ENCODE measurements around the gene MALAT1. TPM values are rescaled to one million over a fixed set of nuclear protein-coding genes. Genes with fewer than 3 reads are reported as not detected.
"Not testable (repeated sequence)": the region's sequence is repeated elsewhere in the genome, so short reads cannot be mapped to it uniquely, and the experiment has no call there.

The MALAT1 gene
- total and polyA plus RNA-seq, 2 donors, result 682 to 3,158 TPM

DNA sequence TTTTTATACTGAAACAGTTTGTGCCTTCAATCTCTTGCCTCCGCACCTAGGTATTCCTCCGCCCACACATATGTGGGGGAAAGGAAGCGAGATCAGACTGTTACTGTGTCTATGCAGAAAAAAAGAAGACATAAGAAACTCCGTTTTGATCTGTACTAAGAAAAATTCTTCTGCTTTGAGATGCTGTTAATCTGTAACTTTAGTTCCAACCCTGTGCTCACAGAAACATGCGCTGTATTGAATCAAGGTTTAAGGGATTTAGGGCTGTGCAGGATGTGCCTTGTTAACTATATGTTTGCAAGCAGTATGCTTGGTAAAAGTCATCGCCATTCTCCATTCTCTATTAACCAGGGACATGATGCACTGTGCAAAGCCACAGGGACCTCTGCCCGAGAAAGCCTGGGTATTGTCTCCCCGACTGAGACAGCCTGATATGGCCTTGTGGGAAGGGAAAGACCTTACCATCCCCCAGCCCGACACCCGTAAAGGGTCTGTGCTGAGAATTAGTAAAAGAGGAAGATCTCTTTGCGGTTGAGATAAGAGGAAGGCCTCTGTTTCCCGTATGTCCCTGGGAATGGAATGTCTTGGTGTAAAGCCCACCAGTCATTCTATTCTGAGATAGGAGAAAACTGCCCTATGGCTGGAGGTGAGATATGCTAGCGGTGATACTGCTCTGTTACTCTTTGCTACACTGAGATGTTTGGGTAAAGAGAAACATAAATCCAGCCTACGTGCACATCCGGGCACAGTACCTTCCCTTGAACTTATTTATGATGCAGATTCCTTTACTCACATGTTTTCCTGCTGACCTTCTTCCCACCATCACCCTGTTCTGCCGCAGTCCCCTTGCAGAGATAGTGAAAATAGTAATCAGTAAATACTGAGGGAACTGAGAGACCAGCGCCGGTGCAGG lies 24.1 kb downstream of the MALAT1 start:
- H3K4me1 ChIP-seq (ENCODE audit: control insufficient read depth in 2 of 2, insufficient read depth in 2 of 2, low read length in 2 of 2), result peaks cover 21 to 44% of the 10 kb centered on the region in 2 donors

DNA sequence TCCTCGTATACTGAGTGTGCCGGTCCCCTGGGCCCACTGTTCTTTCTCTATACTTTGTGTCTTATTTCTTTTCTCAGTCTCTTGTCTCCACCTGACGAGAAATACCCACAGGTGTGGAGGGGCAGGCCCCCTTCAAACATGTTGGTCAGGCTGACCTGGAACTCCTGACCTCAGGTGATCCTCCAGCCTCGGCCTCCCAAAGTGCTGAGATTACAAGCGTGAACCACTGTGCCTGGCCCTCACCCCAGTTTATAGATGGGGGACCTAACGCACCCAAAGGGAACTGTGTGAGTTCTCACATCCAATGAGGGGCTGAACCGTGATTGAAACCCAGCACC lies 24.8 kb downstream of the MALAT1 start:
- not testable (repeated sequence) for DNase-seq (ENCODE audit: low read depth in 6 of 9, low spot score in 9 of 9); H3K4me3 ChIP-seq (ENCODE audit: low read length in 2 of 2); H3K27me3 ChIP-seq (ENCODE audit: control insufficient read depth in 2 of 2, insufficient read depth in 1 of 2, low read length in 1 of 2); H3K9me3 ChIP-seq (ENCODE audit: control insufficient read depth in 2 of 2, insufficient read depth in 1 of 2, low read length in 1 of 2)
- H3K27ac ChIP-seq (ENCODE audit: low read depth in 1 of 2, low read length in 1 of 2), result peak overlapping the region; percentile 81 to 91
- 72% methylated on average over 7 of the region's 7 CpGs for WGBS
- H3K36me3 ChIP-seq (ENCODE audit: control insufficient read depth in 2 of 2, insufficient read depth in 2 of 2, low read length in 1 of 2), result peaks cover 9 to 13% of the 10 kb centered on the region in 2 donors
- H3K4me1 ChIP-seq (ENCODE audit: control insufficient read depth in 2 of 2, insufficient read depth in 2 of 2, low read length in 2 of 2), result peaks cover 21 to 44% of the 10 kb centered on the region in 2 donors

More for the DNA sequence above, 24.1 kb downstream of the MALAT1 start:
- not testable (repeated sequence) for H3K9me3 ChIP-seq (ENCODE audit: control insufficient read depth in 2 of 2, insufficient read depth in 1 of 2, low read length in 1 of 2); H3K27me3 ChIP-seq (ENCODE audit: control insufficient read depth in 2 of 2, insufficient read depth in 1 of 2, low read length in 1 of 2)
- H3K36me3 ChIP-seq (ENCODE audit: control insufficient read depth in 2 of 2, insufficient read depth in 2 of 2, low read length in 1 of 2), result peaks cover 9 to 13% of the 10 kb centered on the region in 2 donors
- peak overlapping the region; percentile 3 to 26 for H3K4me3 ChIP-seq (ENCODE audit: low read length in 2 of 2)
- DNase-seq (ENCODE audit: low read depth in 6 of 9, low spot score in 9 of 9), result peak in 5 of 9 donors; percentile 30 to 80 (median 56)
- peak overlapping the region; percentile 81 to 91 for H3K27ac ChIP-seq (ENCODE audit: low read depth in 1 of 2, low read length in 1 of 2)
- 12% methylated on average over 18 of the region's 18 CpGs for WGBS

DNA sequence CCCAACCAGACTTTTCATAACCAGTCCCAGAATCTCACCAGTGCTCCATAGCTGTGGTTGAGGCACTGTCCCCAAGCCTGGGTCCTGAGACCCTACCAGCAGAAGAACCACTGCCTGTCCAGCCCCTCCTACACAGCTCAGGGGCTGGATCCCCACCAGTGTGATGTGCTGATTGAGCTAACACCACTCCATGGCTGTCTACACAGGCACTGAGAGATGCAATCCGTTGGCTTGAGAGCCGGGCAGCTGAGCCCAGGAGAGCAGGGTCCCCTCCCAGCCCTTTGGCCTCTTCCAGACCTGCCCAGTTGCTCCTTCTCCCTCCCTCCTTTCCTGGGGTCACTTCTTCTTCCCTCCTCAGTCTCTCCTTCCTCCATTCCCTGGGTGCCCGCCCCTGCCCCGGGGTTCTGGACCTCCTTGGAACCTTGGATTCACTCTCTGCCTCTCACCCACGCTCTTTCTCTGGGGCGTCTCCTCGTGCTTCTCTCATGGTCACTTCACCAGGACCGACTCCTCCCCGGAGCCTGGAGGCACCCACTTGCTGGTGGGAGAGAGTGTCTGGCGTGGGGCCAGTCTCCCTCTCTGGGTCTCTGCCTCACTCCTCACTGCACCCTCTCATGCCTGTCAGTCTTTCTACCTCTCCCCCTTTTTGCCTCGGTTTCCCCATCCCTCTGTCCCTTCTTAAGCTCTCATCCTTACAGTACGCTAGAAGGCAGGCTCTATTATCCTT lies 25.3 kb downstream of the MALAT1 start:
- peak overlapping the region; percentile 4 to 47 for H3K4me3 ChIP-seq (ENCODE audit: low read length in 2 of 2)
- H3K36me3 ChIP-seq (ENCODE audit: control insufficient read depth in 2 of 2, insufficient read depth in 2 of 2, low read length in 1 of 2), result peaks cover 13 to 16% of the 10 kb centered on the region in 2 donors
- DNase-seq (ENCODE audit: low read depth in 6 of 9, low spot score in 9 of 9), result no peak
- WGBS, result 73% methylated on average over 12 of the region's 12 CpGs
- H3K27me3 ChIP-seq (ENCODE audit: control insufficient read depth in 2 of 2, insufficient read depth in 1 of 2, low read length in 1 of 2), result no peaks in the 10 kb centered on the region
- peaks cover 22 to 46% of the 10 kb centered on the region in 2 donors for H3K4me1 ChIP-seq (ENCODE audit: control insufficient read depth in 2 of 2, insufficient read depth in 2 of 2, low read length in 2 of 2)
- H3K9me3 ChIP-seq (ENCODE audit: control insufficient read depth in 2 of 2, insufficient read depth in 1 of 2, low read length in 1 of 2), result no peaks in the 10 kb centered on the region
- peak overlapping the region; percentile 81 to 91 for H3K27ac ChIP-seq (ENCODE audit: low read depth in 1 of 2, low read length in 1 of 2)

DNA sequence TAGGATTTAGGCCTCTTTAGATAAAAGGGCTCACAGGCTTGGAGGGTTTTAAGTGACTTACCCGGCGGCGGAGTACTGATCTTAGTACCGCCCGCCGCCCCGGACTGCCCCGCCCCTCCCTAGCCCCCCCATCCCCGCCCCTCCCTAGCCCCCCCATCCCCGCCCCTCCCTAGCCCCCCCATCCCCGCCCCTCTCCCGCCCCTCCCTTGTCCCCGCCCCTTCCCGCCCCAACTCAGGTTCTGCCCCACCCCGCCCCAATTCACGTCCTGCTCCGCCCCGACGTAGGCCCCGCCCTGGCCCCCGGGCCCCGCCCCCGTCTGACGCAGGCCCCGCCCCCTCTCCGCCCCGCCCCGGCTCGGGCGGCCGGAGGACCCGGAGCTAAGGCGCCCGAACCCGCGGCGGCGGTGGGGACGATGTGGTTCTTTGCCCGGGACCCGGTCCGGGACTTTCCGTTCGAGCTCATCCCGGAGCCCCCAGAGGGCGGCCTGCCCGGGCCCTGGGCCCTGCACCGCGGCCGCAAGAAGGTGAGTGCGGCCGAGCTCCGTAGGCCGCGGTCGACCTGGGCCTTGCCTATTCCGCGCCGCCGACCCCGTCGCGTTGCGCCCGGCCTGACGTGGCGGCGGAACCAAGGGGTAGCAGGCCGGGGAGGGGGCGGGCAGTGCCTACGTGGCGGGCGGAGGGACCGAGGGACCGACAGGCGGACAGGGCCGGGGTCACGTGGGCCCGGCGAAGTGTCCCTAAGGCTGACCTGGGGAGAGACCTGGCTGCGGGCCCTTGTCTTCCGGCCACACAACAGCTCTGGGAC lies 26.1 kb downstream of the MALAT1 start, which contains the start of gene SCYL1:
Gene SCYL1, plus strand, starts transcription at position 343 of the 805 bp plus-strand sequence. Its CDS starts 71 bp downstream, at position 414.
- no peaks in the 10 kb centered on the region for H3K9me3 ChIP-seq (ENCODE audit: control insufficient read depth in 2 of 2, insufficient read depth in 1 of 2, low read length in 1 of 2)
- under 1% methylated on average over 81 of the region's 82 CpGs for WGBS
- peaks cover 27 to 54% of the 10 kb centered on the region in 2 donors for H3K4me1 ChIP-seq (ENCODE audit: control insufficient read depth in 2 of 2, insufficient read depth in 2 of 2, low read length in 2 of 2)
- H3K36me3 ChIP-seq (ENCODE audit: control insufficient read depth in 2 of 2, insufficient read depth in 2 of 2, low read length in 1 of 2), result peaks cover 19 to 21% of the 10 kb centered on the region in 2 donors
- peak in 5 of 9 donors; percentile 59 to 85 (median 68) for DNase-seq (ENCODE audit: low read depth in 6 of 9, low spot score in 9 of 9)
- no peaks in the 10 kb centered on the region for H3K27me3 ChIP-seq (ENCODE audit: control insufficient read depth in 2 of 2, insufficient read depth in 1 of 2, low read length in 1 of 2)
- peak within 1 kb of the TSS; percentile 68 to 98 for H3K4me3 ChIP-seq (ENCODE audit: low read length in 2 of 2)
- H3K27ac ChIP-seq (ENCODE audit: low read depth in 1 of 2, low read length in 1 of 2), result peak within 1 kb of the TSS; percentile 81 to 91

DNA sequence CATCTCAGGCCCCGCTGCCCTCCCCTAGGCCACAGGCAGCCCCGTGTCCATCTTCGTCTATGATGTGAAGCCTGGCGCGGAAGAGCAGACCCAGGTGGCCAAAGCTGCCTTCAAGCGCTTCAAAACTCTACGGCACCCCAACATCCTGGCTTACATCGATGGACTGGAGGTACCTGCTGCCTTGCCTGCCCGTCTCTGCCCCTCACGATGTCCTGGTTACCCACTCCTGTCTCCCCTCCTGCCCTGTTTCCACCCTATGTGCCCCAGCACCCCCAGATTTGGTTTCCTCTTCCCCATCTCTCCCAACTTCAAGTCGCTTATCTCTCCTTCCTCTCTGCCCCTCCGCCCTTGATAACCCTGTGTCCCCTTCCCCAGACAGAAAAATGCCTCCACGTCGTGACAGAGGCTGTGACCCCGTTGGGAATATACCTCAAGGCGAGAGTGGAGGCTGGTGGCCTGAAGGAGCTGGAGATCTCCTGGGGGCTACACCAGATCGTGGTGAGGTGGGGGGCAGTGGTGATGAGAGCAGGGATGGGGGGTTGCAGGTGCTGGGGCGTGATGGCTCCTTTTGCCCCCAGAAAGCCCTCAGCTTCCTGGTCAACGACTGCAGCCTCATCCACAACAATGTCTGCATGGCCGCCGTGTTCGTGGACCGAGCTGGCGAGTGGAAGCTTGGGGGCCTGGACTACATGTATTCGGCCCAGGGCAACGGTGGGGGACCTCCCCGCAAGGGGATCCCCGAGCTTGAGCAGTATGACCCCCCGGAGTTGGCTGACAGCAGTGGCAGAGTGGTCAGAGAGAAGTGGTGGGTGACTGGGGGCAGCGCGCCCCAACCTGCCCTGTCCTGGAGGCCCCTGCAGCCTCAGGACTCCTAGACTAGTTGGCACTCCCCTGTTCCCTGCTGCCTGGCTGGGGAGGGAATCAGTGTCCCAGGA lies 27.0 kb downstream of the MALAT1 start:
- WGBS, result 54% methylated on average over 31 of the region's 31 CpGs
- H3K4me1 ChIP-seq (ENCODE audit: control insufficient read depth in 2 of 2, insufficient read depth in 2 of 2, low read length in 2 of 2), result peaks cover 29 to 57% of the 10 kb centered on the region in 2 donors
- H3K36me3 ChIP-seq (ENCODE audit: control insufficient read depth in 2 of 2, insufficient read depth in 2 of 2, low read length in 1 of 2), result peaks cover 28 to 29% of the 10 kb centered on the region in 2 donors
- no peaks in the 10 kb centered on the region for H3K27me3 ChIP-seq (ENCODE audit: control insufficient read depth in 2 of 2, insufficient read depth in 1 of 2, low read length in 1 of 2)
- no peaks in the 10 kb centered on the region for H3K9me3 ChIP-seq (ENCODE audit: control insufficient read depth in 2 of 2, insufficient read depth in 1 of 2, low read length in 1 of 2)
- peak overlapping the region; percentile 10 to 33 for H3K27ac ChIP-seq (ENCODE audit: low read depth in 1 of 2, low read length in 1 of 2)
- peak in 2 of 9 donors; percentile 21 to 48 for DNase-seq (ENCODE audit: low read depth in 6 of 9, low spot score in 9 of 9)
- peak overlapping the region; percentile 68 to 98 for H3K4me3 ChIP-seq (ENCODE audit: low read length in 2 of 2)

GRCh38 chr11:65526744-65527143 lies 27.9 kb downstream of the MALAT1 start:
- H3K4me1 ChIP-seq (ENCODE audit: control insufficient read depth in 2 of 2, insufficient read depth in 2 of 2, low read length in 2 of 2), result peaks cover 29 to 54% of the 10 kb centered on the region in 2 donors
- 96% methylated on average over 8 of the region's 8 CpGs for WGBS
- H3K36me3 ChIP-seq (ENCODE audit: control insufficient read depth in 2 of 2, insufficient read depth in 2 of 2, low read length in 1 of 2), result peaks cover 37 to 39% of the 10 kb centered on the region in 2 donors
- no peaks in the 10 kb centered on the region for H3K9me3 ChIP-seq (ENCODE audit: control insufficient read depth in 2 of 2, insufficient read depth in 1 of 2, low read length in 1 of 2)
- no peak overlapping the region for H3K27ac ChIP-seq (ENCODE audit: low read depth in 1 of 2, low read length in 1 of 2)
- no peak for DNase-seq (ENCODE audit: low read depth in 6 of 9, low spot score in 9 of 9)
- no peak overlapping the region for H3K4me3 ChIP-seq (ENCODE audit: low read length in 2 of 2)
- H3K27me3 ChIP-seq (ENCODE audit: control insufficient read depth in 2 of 2, insufficient read depth in 1 of 2, low read length in 1 of 2), result no peaks in the 10 kb centered on the region

GRCh38 chr11:65528819-65529350 lies 30.0 kb downstream of the MALAT1 start:
- no peak overlapping the region for H3K4me3 ChIP-seq (ENCODE audit: low read length in 2 of 2)
- WGBS, result 98% methylated on average over 12 of the region's 12 CpGs
- H3K27me3 ChIP-seq (ENCODE audit: control insufficient read depth in 2 of 2, insufficient read depth in 1 of 2, low read length in 1 of 2), result no peaks in the 10 kb centered on the region
- H3K36me3 ChIP-seq (ENCODE audit: control insufficient read depth in 2 of 2, insufficient read depth in 2 of 2, low read length in 1 of 2), result peaks cover 53 to 56% of the 10 kb centered on the region in 2 donors
- no peak overlapping the region for H3K27ac ChIP-seq (ENCODE audit: low read depth in 1 of 2, low read length in 1 of 2)
- H3K9me3 ChIP-seq (ENCODE audit: control insufficient read depth in 2 of 2, insufficient read depth in 1 of 2, low read length in 1 of 2), result no peaks in the 10 kb centered on the region
- DNase-seq (ENCODE audit: low read depth in 6 of 9, low spot score in 9 of 9), result no peak
- peaks cover 23 to 33% of the 10 kb centered on the region in 2 donors for H3K4me1 ChIP-seq (ENCODE audit: control insufficient read depth in 2 of 2, insufficient read depth in 2 of 2, low read length in 2 of 2)
